ENCODE measurements around the gene NAXD.
"Not testable (repeated sequence)": the region's sequence is repeated elsewhere in the genome, so short reads cannot be mapped to it uniquely, and the experiment has no call there.

The NAXD gene

DNA sequence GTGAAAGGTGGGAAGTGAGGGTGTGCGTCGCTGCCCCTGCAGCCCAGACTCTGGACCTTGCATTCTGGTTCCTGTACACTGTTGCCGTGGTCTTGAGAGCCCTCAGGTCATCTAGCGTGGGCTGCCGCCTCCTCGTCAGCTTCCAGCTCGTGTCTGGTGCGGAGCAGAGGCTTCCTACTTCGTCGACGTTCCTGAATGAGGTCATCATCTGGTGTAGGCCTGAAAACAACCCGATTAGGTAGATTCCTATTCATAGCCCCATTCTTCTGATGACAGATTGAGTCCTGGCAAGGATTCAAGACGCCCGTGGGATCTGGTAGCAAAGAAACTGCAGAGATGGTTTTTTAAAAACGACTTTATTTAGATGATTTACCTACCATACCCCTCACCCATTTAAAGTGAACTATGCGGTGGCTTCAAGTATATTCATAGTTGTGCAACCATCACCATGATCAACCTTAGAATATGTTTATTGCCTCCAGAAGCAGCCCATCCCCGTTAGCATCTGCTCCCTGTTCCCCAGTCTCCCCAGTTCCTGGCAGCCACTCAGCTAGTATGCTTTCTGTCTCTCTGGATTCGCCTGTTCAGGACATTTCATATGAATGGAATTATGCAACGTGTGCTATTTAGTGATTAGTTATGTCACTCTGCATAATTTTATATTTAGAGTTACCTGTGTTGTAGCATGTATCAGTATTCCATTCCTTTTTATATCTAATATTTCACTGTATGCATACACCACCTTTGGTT is 13.8 kb downstream of the NAXD start:
- DNase-seq (ENCODE audit: low read depth), result no peak

DNA sequence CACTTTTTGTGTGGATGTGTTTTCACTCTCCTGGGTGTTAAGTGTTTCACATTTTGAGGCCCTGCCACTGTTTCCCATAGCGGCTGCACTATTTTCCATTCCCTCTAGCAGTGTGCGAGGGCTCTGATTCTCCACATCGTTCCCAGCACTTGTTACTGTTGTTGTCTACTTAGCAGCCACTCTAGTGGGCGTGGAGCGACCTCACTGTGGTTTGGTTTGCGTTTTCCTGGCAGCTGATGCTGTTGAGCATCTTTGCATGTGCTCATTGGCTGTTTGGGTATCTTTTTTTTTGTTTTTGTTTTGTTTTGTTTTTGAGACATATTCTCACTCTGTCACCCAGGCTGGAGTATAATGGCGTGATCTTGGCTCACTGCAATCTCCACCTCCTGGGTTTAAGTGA is 14.4 kb downstream of the NAXD start:
- DNase-seq (ENCODE audit: low read depth), result no peak

DNA sequence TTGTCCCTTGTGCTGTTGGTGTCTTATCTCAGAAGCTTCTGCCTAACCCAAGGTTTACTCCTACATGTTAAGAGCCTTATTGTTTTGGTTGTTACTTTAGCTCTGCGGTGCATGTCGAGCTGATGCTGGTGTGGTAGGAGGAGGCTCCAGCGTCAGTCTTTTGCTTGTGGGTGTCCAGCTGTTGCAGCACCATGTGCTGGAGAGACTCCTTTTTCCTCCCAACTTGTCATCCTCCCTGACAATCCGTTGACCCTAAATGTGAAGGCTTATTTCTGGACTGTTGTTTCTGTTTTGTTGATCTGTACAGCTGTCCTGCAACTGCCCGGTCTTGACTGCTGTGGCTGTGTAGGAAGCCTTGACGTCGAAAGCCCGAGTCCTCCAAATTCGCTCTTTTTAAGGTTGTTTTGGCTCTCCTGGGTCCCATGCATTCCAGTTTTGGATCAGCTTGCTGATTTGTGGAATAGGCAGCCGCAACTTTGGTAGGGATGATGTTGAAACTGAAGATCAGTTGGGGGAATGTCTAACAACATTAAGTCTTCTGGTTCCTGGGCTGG is 15.3 kb downstream of the NAXD start:
- DNase-seq (ENCODE audit: low read depth), result no peak

DNA sequence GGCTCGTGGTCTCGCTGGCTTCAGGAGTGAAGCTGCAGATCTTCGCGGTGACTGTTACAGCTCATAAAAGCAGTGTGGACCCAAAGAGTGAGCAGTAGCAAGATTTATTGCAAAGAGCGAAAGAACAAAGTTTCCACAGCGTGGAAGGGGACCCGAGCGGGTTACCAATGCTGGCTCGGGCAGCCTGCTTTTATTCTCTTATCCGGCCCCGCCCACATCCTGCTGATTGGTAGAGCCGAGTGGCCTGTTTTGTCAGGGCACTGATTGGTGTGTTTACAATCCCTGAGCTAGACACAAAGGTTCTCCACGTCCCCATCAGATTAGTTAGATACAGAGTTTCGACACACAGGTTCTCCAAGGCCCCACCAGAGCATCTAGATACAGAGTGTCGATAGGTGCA is 16.9 kb downstream of the NAXD start:
- not testable (repeated sequence) for DNase-seq (ENCODE audit: low read depth)

DNA sequence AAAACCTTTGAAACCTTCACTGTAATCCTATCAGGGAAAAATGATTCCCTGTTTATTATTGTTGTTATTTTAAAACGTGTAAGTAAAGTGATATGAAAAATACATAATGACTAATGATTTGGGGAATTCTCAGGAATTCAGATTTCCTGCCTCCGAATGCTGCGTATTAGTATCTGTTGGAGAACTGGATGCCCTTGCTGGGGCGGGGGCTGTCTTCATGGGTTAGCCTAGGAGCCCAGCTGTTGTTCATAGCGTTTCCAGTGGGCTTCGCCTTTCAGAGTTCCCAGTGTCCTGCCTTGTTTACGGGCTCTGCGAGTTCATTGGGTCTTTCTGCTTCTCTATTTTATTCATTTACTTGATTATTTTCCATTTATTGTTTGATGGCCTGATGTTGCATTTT is 18.4 kb downstream of the NAXD start:
- no peak for DNase-seq (ENCODE audit: low read depth)

DNA sequence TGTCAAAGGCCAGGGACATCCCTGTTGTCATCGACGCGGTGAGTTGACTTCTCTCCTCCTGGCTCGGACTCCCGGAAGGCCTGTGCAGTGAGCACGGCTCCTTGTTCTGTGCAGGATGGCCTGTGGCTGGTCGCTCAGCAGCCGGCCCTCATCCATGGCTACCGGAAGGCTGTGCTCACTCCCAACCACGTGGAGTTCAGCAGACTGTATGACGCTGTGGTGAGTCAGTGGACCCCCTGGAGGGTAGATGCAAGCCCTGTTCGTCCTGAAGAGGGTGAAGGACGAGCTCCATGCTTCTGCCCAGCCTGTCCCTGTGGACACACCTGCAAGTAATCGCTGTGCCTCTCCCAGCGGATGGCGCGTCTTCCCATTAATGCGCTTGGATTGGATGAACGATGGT is 19.2 kb downstream of the NAXD start:
- DNase-seq (ENCODE audit: low read depth), result no peak

DNA sequence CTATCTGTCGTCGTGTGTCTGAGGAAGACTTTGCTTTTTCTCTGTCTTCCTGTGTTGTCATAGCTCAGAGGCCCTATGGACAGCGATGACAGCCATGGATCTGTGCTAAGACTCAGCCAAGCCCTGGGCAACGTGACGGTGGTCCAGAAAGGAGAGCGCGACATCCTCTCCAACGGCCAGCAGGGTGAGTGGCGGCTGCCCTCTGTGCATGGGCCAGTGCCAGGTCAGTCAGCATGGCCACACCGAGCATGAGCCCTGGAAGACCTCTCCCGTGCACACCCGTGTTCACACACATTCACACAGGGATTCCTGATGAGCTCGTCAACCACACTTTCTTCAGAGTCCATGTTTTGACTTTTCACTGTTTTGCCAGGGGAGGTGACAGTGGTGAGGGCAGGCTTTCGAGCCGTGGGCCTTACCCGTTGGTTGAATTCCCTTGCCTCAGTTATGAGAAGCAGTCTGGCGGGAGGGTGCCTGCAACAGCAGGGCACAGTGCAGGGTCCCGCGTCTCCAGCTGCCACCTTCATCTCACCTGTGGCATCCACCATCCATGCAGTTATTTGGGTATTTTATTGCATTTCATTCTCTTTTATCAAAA is 20.2 kb downstream of the NAXD start:
- DNase-seq (ENCODE audit: low read depth), result no peak

DNA sequence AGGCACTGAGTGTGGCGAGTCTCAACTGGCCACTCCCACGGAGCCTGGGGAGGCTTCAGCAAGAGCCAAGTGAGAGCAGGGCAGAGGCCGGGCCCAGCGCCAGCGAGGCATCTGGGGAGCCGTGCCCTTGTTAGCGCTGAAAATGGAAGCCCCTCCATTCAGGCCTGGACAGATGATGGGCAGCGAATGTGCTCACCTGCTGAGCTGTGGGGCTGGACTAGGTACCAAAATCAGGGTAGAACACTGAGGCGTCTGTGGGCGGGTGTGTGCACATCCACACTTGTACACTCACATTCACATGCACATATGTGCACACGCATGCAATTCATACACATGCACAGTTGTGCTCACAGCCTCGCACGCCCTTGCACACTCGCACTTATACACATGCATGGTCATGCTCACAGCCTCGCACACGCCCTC is 20.7 kb downstream of the NAXD start:
- no peak for DNase-seq (ENCODE audit: low read depth)

DNA sequence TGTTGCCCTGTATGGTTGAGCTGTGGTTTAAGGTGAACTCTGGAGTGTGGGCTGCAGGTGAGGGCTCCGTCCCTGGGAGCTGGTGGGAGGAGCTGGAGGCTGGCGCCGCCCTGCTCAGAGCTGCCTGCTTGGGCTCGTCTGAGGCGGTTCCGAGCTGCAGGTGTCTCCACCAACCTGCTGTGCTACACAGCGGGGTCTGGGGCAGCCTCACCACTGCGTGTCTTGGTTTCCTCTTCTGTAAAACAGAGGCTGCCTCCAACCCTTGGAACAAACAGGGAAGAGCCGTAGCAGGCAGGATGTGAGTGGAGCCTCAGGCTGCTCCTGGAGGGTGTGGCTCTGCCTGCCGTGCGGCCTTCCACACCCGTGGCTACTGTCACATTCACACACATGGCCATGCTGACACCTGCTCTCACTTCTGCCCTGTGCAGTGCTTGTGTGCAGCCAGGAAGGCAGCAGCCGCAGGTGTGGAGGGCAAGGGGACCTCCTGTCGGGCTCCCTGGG is 21.4 kb downstream of the NAXD start:
- DNase-seq (ENCODE audit: low read depth), result no peak

DNA sequence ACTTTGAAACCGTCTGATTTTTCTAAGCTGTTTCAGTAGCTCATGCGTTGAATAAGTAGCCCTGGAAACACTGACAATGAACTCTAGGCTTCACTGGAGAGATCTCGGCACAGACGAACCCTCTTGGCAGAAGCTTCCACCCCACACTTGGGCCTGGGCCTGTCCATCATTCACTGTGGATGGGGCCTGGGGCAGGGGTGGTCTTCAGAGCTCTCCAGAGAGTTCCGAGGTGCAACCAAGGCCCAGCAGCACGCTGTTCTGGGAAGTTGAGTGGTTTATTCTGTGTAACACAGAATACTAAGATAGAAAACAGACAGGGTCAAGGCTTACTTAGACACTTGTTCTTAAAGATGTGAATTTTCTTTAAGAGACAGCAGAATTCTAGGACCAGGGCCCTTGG is 21.9 kb downstream of the NAXD start:
- DNase-seq (ENCODE audit: low read depth), result no peak

DNA sequence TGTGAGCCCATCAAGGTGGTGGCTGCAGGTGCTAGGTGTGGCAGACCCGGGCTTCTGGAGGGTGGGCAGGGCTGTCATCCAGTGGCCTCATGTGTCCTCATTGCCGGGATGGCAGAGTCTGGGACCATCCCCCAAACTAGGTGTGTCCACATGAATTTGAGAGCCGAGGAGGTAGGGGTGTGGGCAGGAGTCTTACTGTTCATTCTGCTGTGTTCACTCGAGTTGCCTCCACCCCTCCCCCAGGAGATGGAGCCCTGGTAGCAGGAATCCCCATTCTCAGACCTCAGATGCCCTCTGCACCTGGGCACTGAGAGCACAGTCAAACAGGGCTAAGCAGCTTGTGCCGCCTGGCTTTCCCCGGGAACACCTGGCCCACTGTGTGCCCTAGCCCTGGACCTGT is 22.4 kb downstream of the NAXD start:
- DNase-seq (ENCODE audit: low read depth), result no peak

DNA sequence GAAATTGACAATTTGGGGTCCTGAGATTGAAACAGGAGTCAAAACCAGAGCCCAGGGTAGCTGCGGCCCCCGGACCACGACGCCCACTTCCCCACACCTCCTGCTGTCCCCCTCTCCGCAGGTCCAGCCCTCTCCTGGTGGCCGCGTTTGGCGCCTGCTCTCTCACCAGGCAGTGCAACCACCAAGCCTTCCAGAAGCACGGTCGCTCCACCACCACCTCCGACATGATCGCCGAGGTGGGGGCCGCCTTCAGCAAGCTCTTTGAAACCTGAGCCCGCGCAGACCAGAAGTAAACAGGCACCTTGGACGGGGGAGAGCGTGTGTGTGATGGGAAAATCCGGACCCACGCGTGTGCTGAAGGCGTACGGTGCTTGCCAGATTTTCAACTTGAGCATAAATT is 22.9 kb downstream of the NAXD start:
- DNase-seq (ENCODE audit: low read depth), result no peak

DNA sequence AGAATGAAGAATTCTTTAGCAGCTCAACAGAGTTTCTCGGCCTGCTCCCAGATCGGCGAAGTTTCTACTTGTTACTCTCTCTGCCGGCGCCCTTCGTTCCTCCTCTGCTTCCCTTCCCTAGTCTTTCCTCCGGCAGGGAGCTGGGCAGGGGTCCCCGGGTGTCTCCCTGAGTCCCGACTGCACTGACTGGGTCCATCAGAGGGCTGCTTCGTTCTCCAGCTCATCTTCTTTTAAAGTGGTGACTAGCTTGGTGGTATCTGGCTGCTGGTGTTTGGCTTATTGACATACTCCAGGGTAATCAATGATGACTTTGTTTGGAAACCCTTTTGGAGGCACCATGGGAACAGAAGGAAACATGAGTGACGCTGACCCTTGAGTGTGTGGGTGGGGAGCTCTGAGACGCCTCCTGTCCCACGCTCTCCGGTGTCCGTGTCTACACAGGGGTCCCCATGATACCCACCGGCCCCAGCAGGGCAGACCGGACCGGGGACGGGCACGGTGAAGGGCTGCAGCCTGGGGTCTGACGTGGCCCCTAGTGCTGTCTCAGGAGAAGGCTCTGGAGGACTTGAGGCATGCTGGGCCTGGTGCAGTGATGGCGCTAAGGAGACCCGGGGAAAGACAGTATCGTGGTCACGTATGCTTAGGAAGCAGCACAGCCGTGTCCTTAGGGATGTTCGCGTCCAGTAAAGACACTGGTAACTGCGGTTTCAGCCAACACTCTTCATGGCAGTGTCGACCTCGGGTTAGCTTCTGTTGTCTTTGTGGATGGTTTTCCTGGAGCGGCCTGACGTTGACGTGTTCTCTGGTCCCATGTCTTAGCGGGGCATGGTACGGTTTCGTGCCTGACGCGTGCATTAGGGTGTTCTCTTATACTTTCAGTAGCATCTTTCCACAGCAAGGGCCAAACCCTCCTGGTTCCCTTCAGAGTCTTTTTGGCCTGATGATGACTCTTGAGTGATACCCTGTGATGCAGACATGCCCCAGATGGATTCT is 23.8 kb downstream of the NAXD start:
- no peak for DNase-seq (ENCODE audit: low read depth)

DNA sequence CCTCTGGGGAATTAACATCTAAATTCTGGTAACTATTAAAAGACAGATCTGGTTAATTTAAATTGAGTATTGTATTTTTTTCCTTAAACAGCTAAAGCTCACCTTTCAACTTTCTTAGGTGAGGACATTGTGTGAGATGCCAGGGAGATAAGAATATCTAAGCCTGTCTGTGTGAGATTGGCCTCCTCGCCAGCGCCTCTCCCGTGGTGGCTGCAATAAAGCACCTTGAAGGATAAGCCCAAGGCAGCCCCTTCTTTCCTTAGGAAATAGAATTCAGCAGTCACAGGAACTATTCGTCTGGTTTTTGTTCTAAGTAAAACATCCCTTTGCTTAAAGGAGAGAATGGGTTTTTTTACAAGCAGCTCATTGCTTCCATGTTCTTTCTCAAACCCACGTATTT is 24.6 kb downstream of the NAXD start:
- DNase-seq (ENCODE audit: low read depth), result no peak

DNA sequence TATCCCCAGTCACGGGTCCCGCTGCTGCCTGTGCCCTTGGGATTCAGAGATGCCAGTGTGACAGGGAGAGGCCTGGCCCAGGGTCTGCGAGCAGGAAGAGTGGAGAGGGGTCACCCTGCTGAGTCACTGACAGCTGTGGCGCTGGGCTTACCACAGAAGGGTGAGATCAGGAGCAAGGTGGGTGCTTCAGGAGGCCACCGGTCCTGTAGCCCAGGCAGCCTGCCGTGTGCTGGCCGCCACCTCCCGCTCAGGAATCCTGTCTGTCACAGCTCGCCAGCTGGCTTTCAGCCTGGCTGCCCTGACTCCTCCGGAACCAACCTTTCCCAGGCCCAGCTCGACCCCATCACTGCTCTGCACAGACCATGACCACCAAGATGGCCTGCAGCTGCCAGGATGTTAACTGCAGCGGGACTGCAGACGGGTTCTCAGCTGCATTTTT is 25.3 kb downstream of the NAXD start:
- DNase-seq (ENCODE audit: low read depth), result no peak

DNA sequence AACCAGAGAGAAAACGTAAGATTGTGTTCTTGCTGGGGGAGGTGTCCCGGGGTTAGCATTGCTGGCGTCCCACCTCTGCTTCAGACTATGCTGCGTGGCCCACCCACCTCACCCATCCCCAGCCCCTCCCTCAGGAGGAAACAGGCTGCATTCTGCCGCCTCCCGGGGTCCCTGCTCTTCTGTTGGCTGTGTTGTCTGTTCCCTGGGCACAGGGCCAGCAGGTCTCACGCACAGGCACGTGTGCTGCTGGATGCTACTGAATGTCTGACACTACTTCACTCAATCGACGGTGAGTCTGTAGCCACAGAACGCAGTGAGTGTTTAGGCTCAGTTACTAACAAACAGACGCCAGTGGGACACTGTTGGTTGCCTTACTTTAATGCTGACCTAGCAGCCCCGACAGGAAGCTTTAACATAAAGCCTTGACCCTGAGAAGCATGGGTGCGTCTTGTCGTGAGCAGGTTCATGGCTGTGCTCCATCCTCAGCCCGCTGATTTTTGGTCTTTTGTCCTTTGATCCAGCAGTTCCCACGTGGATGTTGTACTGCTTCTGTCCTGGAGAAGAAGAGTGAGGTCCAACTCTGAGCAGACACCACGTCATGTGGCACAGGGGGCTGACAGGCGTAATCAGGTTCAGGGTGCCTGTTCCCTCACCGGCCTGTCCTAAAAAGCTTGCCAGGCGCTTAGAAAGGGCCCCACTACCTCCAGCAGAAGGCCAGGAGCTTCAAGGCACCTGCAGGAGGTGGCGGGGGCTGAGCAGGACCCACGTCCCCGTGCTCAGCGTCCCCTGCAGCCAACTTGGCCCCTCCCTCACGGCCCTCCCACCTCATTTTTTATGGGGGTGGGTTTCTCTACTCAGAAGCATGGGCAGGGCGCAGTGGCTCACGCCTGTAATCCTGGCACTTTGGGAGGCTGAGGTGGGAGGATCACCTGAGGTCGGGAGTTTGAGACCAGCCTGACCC is 26.0 kb downstream of the NAXD start:
- DNase-seq (ENCODE audit: low read depth), result no peak

DNA sequence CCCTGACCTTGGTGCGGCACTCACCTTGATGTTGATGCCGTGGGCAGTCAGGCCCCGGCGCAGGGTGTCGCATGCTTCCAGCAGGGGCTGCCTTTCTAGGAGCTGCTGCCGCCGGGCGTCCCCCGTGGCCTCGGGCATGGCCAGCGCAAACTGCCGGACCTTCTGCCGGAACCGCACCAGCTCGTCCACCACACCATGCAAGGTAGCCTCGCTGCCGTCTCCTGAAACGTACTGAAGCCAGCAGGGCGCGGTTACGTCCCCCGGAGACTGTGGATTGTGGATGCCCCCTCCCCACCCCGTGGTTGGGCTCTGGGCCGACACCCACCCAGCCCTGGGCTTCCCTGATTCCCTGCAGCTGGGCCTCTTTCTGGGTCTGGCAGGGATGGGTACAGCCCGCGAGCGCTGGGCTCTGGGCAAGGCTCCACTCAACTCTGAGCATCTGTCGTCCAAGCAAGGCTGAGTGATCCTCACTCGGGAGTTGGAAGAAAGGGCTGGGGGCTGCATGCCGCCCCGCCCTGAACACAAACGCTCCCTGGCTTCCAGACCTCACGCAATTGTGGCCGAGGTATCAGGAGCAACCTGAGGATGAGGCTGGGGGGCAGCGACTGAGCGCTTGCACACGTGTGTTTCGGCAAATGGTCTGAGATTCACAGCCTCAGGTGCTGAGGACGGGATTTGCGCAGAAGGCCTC is 27.1 kb downstream of the NAXD start:
- DNase-seq (ENCODE audit: low read depth), result no peak

DNA sequence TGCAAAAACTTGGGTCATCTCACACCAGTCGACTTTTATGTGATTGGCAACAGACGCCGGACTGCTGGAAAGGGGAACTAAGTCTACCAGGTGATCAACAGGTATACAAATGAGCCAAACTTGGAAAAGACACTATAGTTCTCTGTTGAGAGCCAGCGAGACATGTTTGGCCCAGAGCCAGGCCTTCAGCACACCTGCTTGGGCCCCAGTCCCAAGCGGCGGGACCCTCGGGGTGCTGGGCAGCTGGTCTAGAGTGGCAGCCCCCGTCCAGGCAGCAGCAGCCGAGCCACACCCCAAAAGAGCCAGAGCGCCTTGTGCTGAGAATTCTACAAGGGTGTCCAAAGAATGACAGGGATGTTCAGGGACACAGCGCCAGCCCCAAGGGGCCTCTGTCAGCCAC is 28.0 kb downstream of the NAXD start:
- DNase-seq (ENCODE audit: low read depth), result no peak

DNA sequence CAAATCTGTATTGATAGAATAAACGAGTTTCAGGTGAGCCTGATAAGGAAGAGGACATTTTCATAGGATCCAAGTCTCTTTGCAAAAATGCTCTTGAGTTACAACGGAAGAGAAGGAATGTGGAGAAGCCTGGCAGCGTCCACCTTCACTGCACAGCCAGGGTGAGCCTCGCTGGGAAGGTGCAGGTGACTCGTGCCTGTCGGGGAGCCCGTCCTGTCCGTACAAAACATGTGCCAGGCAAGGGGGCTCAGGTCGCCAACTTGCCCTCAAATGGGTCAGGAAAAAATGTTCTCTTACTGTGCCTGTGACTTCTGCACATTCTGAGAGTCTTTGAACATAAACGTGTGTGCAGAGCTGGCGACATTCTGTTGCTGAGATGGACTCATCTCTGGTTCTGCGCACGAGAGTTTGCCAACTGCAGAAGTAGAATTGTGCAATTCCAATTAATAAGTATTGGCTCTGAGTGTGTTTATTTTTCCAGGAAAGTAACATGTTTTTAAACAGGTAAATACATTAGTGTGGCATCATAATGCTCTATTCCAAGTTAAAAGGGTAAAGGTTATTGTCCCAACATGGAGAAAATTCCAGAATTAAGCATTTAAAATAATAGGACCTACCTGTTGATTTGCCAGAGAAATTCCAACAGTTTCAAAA is 28.6 kb downstream of the NAXD start:
- DNase-seq (ENCODE audit: low read depth), result no peak

Data from activated T-cell treated with anti-CD3 and anti-CD28 coated beads for 1 hour (primary cell).